ENCODE data around the gene ALPP. TPM values are rescaled to one million over a fixed set of nuclear protein-coding genes. Genes with fewer than 3 reads are reported as not detected.
"Not testable (repeated sequence)": the region's sequence is repeated elsewhere in the genome, so short reads cannot be mapped to it uniquely, and the experiment has no call there.

ALPP gene
- total and polyA plus RNA-seq, 2 donors (not counting 1 experiment from before 2014, with no cell fraction given): not detected

DNA sequence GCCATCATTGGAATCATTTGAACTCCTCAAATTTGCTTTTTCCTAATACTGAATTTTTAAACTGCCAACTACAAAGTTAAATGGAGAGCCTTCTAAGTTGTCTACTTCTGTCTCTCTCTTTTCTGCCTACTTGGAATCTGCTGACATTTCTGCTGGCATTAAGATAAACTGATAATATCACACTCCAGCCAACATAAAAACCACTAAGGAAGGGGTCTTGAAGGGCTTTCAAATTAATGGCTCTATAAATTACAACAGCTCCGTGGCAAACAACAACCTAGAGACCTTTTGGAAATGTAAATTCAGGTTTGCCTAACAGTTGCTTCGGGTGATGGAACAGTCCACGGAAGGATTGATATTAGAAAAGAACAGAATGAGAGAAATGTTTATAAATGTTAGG lies 12.1 kb downstream of the ALPP start:
- WGBS (ENCODE audit: insufficient coverage): 18% methylated on average over 2 of the region's 3 CpGs
- H3K36me3 ChIP-seq (replicated peaks in 1 of 2; ENCODE audit: control extremely low read depth in 1 of 2, control insufficient read depth in 1 of 2, extremely low read depth in 1 of 2, insufficient read depth in 2 of 2, low read length in 1 of 2): no peaks in the 10 kb centered on the region
- H3K27me3 ChIP-seq (replicated peaks in 1 of 4; ENCODE audit: control extremely low read depth in 1 of 4, control insufficient read depth in 3 of 4, insufficient read depth in 4 of 4, low read length in 3 of 4): peaks cover 0 to 18% (median 7%) of the 10 kb centered on the region in 4 experiments
- H3K4me3 ChIP-seq (ENCODE audit: control extremely low read depth in 1 of 5, extremely low read depth in 1 of 5, insufficient read depth in 1 of 5, low read depth in 2 of 5, low read length in 4 of 5): no peak overlapping the region
- H2AFZ ChIP-seq (ENCODE audit: insufficient read depth, low read depth, low read length, poor library complexity, severe bottlenecking): no peak overlapping the region
- DNase-seq (no peak), ATAC-seq (ENCODE audit: low read depth) (no peak)
- H3K9ac ChIP-seq (ENCODE audit: low read length): no peak overlapping the region
- H3K27ac ChIP-seq (ENCODE audit: low read length in 2 of 2): no peak overlapping the region
- H3K9me3 Mint-ChIP-seq (ENCODE audit: insufficient read depth): no peaks in the 10 kb centered on the region
- peaks cover 0 to 5% of the 10 kb centered on the region in 2 donors for H3K4me1 ChIP-seq (ENCODE audit: control insufficient read depth in 2 of 2, insufficient read depth in 2 of 2, low read length in 2 of 2)
- ChIA-PET POLR2A (no interaction called here), CTCF (no interaction called here)
- peaks cover 32% of the 10 kb centered on the region for H3K27me3 Mint-ChIP-seq
- peaks cover 8% of the 10 kb centered on the region for H3K4me1 Mint-ChIP-seq
- H3K4me3 Mint-ChIP-seq: no peak overlapping the region
- H3K27ac Mint-ChIP-seq: no peak overlapping the region
- TF ChIP-seq EZH2 (IDR thresholded peaks at IDR 0.05; ENCODE audit: borderline replicate concordance, insufficient read depth, low read depth, low read length, poor library complexity, severe bottlenecking) (no peak), CTCF (IDR thresholded peaks at IDR 0.05) (no peak)
- H3K79me2 ChIP-seq (ENCODE audit: control insufficient read depth, insufficient read depth, low read length): no peaks in the 10 kb centered on the region
- intact Hi-C loops (cut with micrococcal nuclease): no loop called here
- H3K4me2 ChIP-seq (replicated peaks; ENCODE audit: low read depth, low read length, poor library complexity, severe bottlenecking): no peak overlapping the region
- peaks cover 0 to 23% (median 0%) of the 10 kb centered on the region in 3 donors for H3K9me3 ChIP-seq (ENCODE audit: control extremely low read depth in 1 of 3, control insufficient read depth in 2 of 3, insufficient read depth in 1 of 3, low read length in 2 of 3)
- H4K20me1 ChIP-seq (ENCODE audit: control insufficient read depth, insufficient read depth, low read length, poor library complexity, severe bottlenecking): no peaks in the 10 kb centered on the region

DNA sequence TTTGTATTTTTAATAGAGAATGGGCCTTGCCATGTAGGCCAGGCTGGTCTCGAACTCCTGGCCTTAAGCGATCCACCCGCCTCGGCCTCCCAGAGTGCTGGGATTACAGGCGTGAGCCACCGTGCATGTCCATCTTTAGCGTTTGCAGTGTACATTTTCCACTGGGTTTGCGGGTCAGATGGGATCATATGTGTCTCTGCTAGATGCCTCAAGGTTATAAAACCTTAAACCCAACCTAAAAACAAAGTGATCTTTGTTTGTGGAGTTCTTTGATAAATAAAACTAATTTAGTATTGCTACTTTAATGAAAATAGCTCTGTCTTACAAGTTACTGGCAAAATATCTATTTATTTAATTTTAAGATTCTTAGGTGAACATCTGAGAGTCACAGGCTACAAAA lies 15.0 kb downstream of the ALPP start:
- H2AFZ ChIP-seq (ENCODE audit: insufficient read depth, low read depth, low read length, poor library complexity, severe bottlenecking): no peak overlapping the region
- no peaks in the 10 kb centered on the region for H3K4me1 ChIP-seq (ENCODE audit: control insufficient read depth in 2 of 2, insufficient read depth in 2 of 2, low read length in 2 of 2)
- CTCF ChIA-PET: no interaction called here
- H3K9me3 Mint-ChIP-seq (ENCODE audit: insufficient read depth): no peaks in the 10 kb centered on the region
- no peak overlapping the region for H3K27ac Mint-ChIP-seq
- H3K4me3 ChIP-seq (ENCODE audit: control extremely low read depth in 1 of 5, extremely low read depth in 1 of 5, insufficient read depth in 1 of 5, low read depth in 2 of 5, low read length in 4 of 5): no peak overlapping the region
- H3K27me3 Mint-ChIP-seq: peaks cover 24% of the 10 kb centered on the region
- ATAC-seq (ENCODE audit: low read depth) (no peak), DNase-seq (no peak)
- intact Hi-C loops (cut with micrococcal nuclease): no loop called here
- TF ChIP-seq CTCF (IDR thresholded peaks at IDR 0.05): no peak
- TF ChIP-seq EZH2 (IDR thresholded peaks at IDR 0.05; ENCODE audit: borderline replicate concordance, insufficient read depth, low read depth, low read length, poor library complexity, severe bottlenecking): no peak
- H3K9ac ChIP-seq (ENCODE audit: low read length): no peak overlapping the region
- H3K9me3 ChIP-seq (ENCODE audit: control extremely low read depth in 1 of 3, control insufficient read depth in 2 of 3, insufficient read depth in 1 of 3, low read length in 2 of 3): peaks cover 0 to 2% (median 0%) of the 10 kb centered on the region in 3 donors
- H3K4me1 Mint-ChIP-seq: no peaks in the 10 kb centered on the region
- H3K4me2 ChIP-seq (replicated peaks; ENCODE audit: low read depth, low read length, poor library complexity, severe bottlenecking): no peak overlapping the region
- H3K36me3 ChIP-seq (replicated peaks in 1 of 2; ENCODE audit: control extremely low read depth in 1 of 2, control insufficient read depth in 1 of 2, extremely low read depth in 1 of 2, insufficient read depth in 2 of 2, low read length in 1 of 2): no peaks in the 10 kb centered on the region
- POLR2A ChIA-PET: no interaction called here
- peaks cover 0 to 10% (median 4%) of the 10 kb centered on the region in 4 experiments for H3K27me3 ChIP-seq (replicated peaks in 1 of 4; ENCODE audit: control extremely low read depth in 1 of 4, control insufficient read depth in 3 of 4, insufficient read depth in 4 of 4, low read length in 3 of 4)
- no peaks in the 10 kb centered on the region for H4K20me1 ChIP-seq (ENCODE audit: control insufficient read depth, insufficient read depth, low read length, poor library complexity, severe bottlenecking)
- H3K27ac ChIP-seq (ENCODE audit: low read length in 2 of 2): no peak overlapping the region
- no peaks in the 10 kb centered on the region for H3K79me2 ChIP-seq (ENCODE audit: control insufficient read depth, insufficient read depth, low read length)
- 96% methylated on average over 4 of the region's 8 CpGs for WGBS (ENCODE audit: insufficient coverage)
- H3K4me3 Mint-ChIP-seq: no peak overlapping the region

DNA sequence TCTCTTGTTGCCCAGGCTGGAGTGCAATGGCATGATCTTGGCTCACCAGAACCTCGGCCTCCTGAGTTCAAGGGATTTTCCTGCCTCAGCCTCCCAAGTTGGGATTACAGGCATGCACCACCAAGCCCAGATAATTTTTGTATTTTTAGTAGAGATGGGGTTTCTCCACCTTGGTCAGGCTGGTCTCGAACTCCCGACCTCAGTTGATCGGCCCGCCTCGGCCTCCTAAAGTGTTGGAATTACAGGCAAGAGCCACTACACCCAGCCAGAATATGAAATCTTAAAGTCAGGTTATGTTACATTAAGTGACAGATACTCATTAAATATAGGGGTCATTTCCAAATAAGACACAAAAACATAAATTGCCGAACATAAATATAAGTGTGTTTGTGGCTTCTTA lies 15.9 kb downstream of the ALPP start:
- H3K79me2 ChIP-seq (ENCODE audit: control insufficient read depth, insufficient read depth, low read length); POLR2A ChIA-PET; ATAC-seq (ENCODE audit: low read depth); CTCF ChIA-PET; H4K20me1 ChIP-seq (ENCODE audit: control insufficient read depth, insufficient read depth, low read length, poor library complexity, severe bottlenecking); intact Hi-C loops (cut with micrococcal nuclease); H2AFZ ChIP-seq (ENCODE audit: insufficient read depth, low read depth, low read length, poor library complexity, severe bottlenecking); H3K9ac ChIP-seq (ENCODE audit: low read length); DNase-seq; H3K27me3 ChIP-seq (replicated peaks in 1 of 4; ENCODE audit: control extremely low read depth in 1 of 4, control insufficient read depth in 3 of 4, insufficient read depth in 4 of 4, low read length in 3 of 4); H3K9me3 Mint-ChIP-seq (ENCODE audit: insufficient read depth); H3K27ac ChIP-seq (ENCODE audit: low read length in 2 of 2); H3K4me2 ChIP-seq (replicated peaks; ENCODE audit: low read depth, low read length, poor library complexity, severe bottlenecking); H3K4me3 Mint-ChIP-seq; H3K27ac Mint-ChIP-seq; H3K4me1 ChIP-seq (ENCODE audit: control insufficient read depth in 2 of 2, insufficient read depth in 2 of 2, low read length in 2 of 2); H3K4me3 ChIP-seq (ENCODE audit: control extremely low read depth in 1 of 5, extremely low read depth in 1 of 5, insufficient read depth in 1 of 5, low read depth in 2 of 5, low read length in 4 of 5); H3K9me3 ChIP-seq (ENCODE audit: control extremely low read depth in 1 of 3, control insufficient read depth in 2 of 3, insufficient read depth in 1 of 3, low read length in 2 of 3); H3K4me1 Mint-ChIP-seq; H3K36me3 ChIP-seq (replicated peaks in 1 of 2; ENCODE audit: control extremely low read depth in 1 of 2, control insufficient read depth in 1 of 2, extremely low read depth in 1 of 2, insufficient read depth in 2 of 2, low read length in 1 of 2): not testable (repeated sequence)
- H3K27me3 Mint-ChIP-seq: peaks cover 21% of the 10 kb centered on the region
- no CpG with 5 or more reads among the region's 7 CpGs for WGBS (ENCODE audit: insufficient coverage)
